GM19372 (cell line): ENCODE results near the gene SEMA6D.

Experiments
- ATAC-seq: cut with Tn5 transposase; IDR thresholded peaks from one replicate; pipeline ENCODE4 v1.9.1; 2021; ENCODE audit warnings: mild to moderate bottlenecking, low read depth, moderate library complexity; ENCODE audit not compliant: unreplicated experiment

SEMA6D gene

GRCh38 chr15:47778263-47778770, 61.0 kb downstream of the SEMA6D start:
- no peak for ATAC-seq

- ATAC-seq = no peak
Measured at GRCh38 chr15:47780971-47781370, 63.7 kb downstream of the SEMA6D start.

GRCh38 chr15:47781527-47781926, 64.2 kb downstream of the SEMA6D start:
- ATAC-seq = no peak

- no peak for ATAC-seq
Measured at GRCh38 chr15:47784820-47785219, 67.5 kb downstream of the SEMA6D start.

GRCh38 chr15:47786371-47786770, 69.1 kb downstream of the SEMA6D start:
- ATAC-seq = no peak

GRCh38 chr15:47787875-47788274, 70.6 kb downstream of the SEMA6D start:
- no peak for ATAC-seq

GRCh38 chr15:47788685-47789084, 71.4 kb downstream of the SEMA6D start:
- no peak for ATAC-seq

GRCh38 chr15:47791161-47791560, 73.9 kb downstream of the SEMA6D start:
- ATAC-seq = no peak

GRCh38 chr15:47792231-47792630, 74.9 kb downstream of the SEMA6D start:
- no peak for ATAC-seq

- no peak for ATAC-seq
Measured at GRCh38 chr15:47794252-47794914, 77.1 kb downstream of the SEMA6D start.

GRCh38 chr15:47795864-47796263, 78.6 kb downstream of the SEMA6D start:
- ATAC-seq = no peak

GRCh38 chr15:47796339-47796738, 79.0 kb downstream of the SEMA6D start:
- no peak for ATAC-seq

GRCh38 chr15:47796830-47797229, 79.5 kb downstream of the SEMA6D start:
- no peak for ATAC-seq

- ATAC-seq = no peak
Measured at GRCh38 chr15:47801522-47801921, 84.2 kb downstream of the SEMA6D start.

- ATAC-seq = no peak
Measured at GRCh38 chr15:47802216-47802615, 84.9 kb downstream of the SEMA6D start.

GRCh38 chr15:47803767-47804166, 86.5 kb downstream of the SEMA6D start:
- no peak for ATAC-seq

GRCh38 chr15:47804733-47805132, 87.4 kb downstream of the SEMA6D start:
- no peak for ATAC-seq

GRCh38 chr15:47806008-47806407, 88.7 kb downstream of the SEMA6D start:
- ATAC-seq = no peak

GRCh38 chr15:47811172-47811571, 93.9 kb downstream of the SEMA6D start:
- no peak for ATAC-seq

- peak; percentile 70 for ATAC-seq
Measured at GRCh38 chr15:47812470-47812999, 95.2 kb downstream of the SEMA6D start.

GRCh38 chr15:47813748-47814384, 96.6 kb downstream of the SEMA6D start:
- peak; percentile 81 for ATAC-seq

- ATAC-seq = no peak
Measured at GRCh38 chr15:47814620-47815019, 97.3 kb downstream of the SEMA6D start.
